GM12892 (cell line): ENCODE data around the gene GRIN2C.

Source experiments
- POLR2A ChIP-seq: IDR thresholded peaks from 2 replicates; pipeline ENCODE4 v1.6.1; 2011; ENCODE audit warnings: low read depth, low read length, control low read depth
- TAF1 ChIP-seq: IDR thresholded peaks from 2 replicates; pipeline ENCODE4 v1.6.1; 2011; ENCODE audit warnings: low read depth, mild to moderate bottlenecking, control low read depth, low read length, borderline replicate concordance

- TF ChIP-seq POLR2A (no peak), TAF1 (no peak)
These were observed 61.9 kb downstream of the GRIN2C start for GRCh38 chr17:74797824-74798223.
